ENCODE measurements around the gene AQP12B. TPM values are rescaled to one million over a fixed set of nuclear protein-coding genes. Genes with fewer than 3 reads are reported as not detected.

Gene AQP12B
- polyA plus RNA-seq, 1 donor from 2014 or later = not detected

- Histone ChIP-seq H3K4me2 (ENCODE audit: low read length) (no peak overlapping the region), H4K20me1 (ENCODE audit: insufficient read depth) (no peaks in the 10 kb centered on the region), H3K4me3 (ENCODE audit: low read length) (no peak overlapping the region), H3K79me2 (replicated peaks; ENCODE audit: insufficient read depth, low read length) (no peaks in the 10 kb centered on the region), H3F3A (ENCODE audit: insufficient read depth, low read length, poor library complexity, severe bottlenecking) (no peaks in the 10 kb centered on the region), H3K27ac (ENCODE audit: low read length) (no peak overlapping the region), H3K9me2 (ENCODE audit: insufficient read depth, low read length) (no peaks in the 10 kb centered on the region), H2AFZ (ENCODE audit: low read depth, low read length) (no peak overlapping the region), H3K9ac (ENCODE audit: low read length) (no peak overlapping the region), H3K36me3 (ENCODE audit: insufficient read depth, low read length) (no peaks in the 10 kb centered on the region), H3K27me3 (ENCODE audit: insufficient read depth, low read depth, low read length) (no peaks in the 10 kb centered on the region), H3K9me3 (ENCODE audit: low read length) (no peaks in the 10 kb centered on the region)
- TF ChIP-seq, protein P1, sequence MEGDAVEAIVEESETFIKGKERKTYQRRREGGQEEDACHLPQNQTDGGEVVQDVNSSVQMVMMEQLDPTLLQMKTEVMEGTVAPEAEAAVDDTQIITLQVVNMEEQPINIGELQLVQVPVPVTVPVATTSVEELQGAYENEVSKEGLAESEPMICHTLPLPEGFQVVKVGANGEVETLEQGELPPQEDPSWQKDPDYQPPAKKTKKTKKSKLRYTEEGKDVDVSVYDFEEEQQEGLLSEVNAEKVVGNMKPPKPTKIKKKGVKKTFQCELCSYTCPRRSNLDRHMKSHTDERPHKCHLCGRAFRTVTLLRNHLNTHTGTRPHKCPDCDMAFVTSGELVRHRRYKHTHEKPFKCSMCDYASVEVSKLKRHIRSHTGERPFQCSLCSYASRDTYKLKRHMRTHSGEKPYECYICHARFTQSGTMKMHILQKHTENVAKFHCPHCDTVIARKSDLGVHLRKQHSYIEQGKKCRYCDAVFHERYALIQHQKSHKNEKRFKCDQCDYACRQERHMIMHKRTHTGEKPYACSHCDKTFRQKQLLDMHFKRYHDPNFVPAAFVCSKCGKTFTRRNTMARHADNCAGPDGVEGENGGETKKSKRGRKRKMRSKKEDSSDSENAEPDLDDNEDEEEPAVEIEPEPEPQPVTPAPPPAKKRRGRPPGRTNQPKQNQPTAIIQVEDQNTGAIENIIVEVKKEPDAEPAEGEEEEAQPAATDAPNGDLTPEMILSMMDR (IDR thresholded peaks at IDR 0.05; ENCODE audit: poor library complexity, severe bottlenecking) = no peak
- no peak for TF ChIP-seq SMC3 (conservative IDR thresholded peaks at IDR 0.05; ENCODE audit: poor library complexity)
- TF ChIP-seq RAD21 (conservative IDR thresholded peaks at IDR 0.05) = no peak
- TF ChIP-seq, protein P2, sequence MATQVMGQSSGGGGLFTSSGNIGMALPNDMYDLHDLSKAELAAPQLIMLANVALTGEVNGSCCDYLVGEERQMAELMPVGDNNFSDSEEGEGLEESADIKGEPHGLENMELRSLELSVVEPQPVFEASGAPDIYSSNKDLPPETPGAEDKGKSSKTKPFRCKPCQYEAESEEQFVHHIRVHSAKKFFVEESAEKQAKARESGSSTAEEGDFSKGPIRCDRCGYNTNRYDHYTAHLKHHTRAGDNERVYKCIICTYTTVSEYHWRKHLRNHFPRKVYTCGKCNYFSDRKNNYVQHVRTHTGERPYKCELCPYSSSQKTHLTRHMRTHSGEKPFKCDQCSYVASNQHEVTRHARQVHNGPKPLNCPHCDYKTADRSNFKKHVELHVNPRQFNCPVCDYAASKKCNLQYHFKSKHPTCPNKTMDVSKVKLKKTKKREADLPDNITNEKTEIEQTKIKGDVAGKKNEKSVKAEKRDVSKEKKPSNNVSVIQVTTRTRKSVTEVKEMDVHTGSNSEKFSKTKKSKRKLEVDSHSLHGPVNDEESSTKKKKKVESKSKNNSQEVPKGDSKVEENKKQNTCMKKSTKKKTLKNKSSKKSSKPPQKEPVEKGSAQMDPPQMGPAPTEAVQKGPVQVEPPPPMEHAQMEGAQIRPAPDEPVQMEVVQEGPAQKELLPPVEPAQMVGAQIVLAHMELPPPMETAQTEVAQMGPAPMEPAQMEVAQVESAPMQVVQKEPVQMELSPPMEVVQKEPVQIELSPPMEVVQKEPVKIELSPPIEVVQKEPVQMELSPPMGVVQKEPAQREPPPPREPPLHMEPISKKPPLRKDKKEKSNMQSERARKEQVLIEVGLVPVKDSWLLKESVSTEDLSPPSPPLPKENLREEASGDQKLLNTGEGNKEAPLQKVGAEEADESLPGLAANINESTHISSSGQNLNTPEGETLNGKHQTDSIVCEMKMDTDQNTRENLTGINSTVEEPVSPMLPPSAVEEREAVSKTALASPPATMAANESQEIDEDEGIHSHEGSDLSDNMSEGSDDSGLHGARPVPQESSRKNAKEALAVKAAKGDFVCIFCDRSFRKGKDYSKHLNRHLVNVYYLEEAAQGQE (IDR thresholded peaks at IDR 0.05; ENCODE audit: borderline replicate concordance) = no peak
- TF ChIP-seq POLR2AphosphoS5 (IDR thresholded peaks at IDR 0.05) = no peak
- TF ChIP-seq MXI1 (conservative IDR thresholded peaks at IDR 0.05; ENCODE audit: poor library complexity, severe bottlenecking) = no peak
- TF ChIP-seq EP300 (conservative IDR thresholded peaks at IDR 0.05; ENCODE audit: poor library complexity, severe bottlenecking) = no peak
- TF ChIP-seq TAF1 (IDR thresholded peaks at IDR 0.05; ENCODE audit: low read depth) = no peak
- no peak for TF ChIP-seq EZH2 (IDR thresholded peaks at IDR 0.05; ENCODE audit: borderline replicate concordance, insufficient read depth, low read length, poor library complexity, severe bottlenecking)
Measured at GRCh38 chr2:240704651-240705050, 22.0 kb upstream of the AQP12B start.

DNA sequence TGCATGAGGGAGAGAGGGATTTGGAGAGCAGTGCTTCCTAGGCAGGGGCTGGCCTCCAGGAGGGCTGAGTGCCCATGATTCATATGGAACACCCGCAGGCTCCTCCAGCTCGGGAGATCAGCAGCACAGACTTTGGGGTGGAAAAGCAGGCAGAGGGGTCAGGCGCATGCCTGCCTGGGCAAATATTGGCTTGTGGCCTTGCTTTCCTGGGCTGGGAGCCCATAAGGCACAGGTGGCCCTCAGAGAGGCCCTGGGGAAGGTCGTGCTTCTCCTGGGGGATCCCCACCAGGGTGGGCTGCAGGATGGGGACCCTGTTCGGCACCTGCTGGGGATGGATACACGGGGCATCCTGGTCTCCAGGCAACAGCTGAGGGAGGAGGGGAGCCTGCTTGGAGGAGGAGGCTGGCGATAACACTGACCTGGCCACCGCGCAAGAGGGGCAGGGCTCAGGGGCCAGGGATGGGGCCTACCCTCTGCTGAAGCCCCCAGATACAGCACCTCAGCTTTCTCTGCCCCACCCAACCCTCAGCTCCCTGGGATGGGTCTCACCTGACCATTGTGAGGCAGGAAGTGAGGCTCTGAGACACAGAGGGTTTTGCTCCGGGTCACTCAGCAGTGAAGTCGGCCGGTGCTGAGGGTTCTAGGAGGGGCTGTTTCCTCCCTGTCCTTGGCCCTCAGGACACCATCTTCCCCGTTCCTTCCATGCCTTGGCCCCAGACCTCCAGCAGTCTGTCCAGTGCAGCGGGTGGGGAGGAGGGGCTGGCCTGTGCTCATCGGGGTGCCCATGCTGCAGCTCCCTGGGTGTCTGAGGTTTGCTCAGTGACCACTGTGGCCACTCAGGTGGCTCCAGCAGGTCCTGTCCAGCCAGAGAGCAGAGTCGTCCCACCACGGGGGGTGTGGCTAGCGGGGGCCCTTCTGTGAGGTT lies 21.0 kb upstream of the AQP12B start:
- Histone ChIP-seq H3K9me2 (ENCODE audit: insufficient read depth, low read length) (no peaks in the 10 kb centered on the region), H3K79me2 (replicated peaks; ENCODE audit: insufficient read depth, low read length) (no peaks in the 10 kb centered on the region), H3K9ac (ENCODE audit: low read length) (no peak overlapping the region), H2AFZ (ENCODE audit: low read depth, low read length) (no peak overlapping the region), H3F3A (ENCODE audit: insufficient read depth, low read length, poor library complexity, severe bottlenecking) (no peaks in the 10 kb centered on the region), H3K27ac (ENCODE audit: low read length) (no peak overlapping the region), H3K9me3 (ENCODE audit: low read length) (no peaks in the 10 kb centered on the region), H4K20me1 (ENCODE audit: insufficient read depth) (no peaks in the 10 kb centered on the region), H3K36me3 (ENCODE audit: insufficient read depth, low read length) (no peaks in the 10 kb centered on the region), H3K4me2 (ENCODE audit: low read length) (no peak overlapping the region), H3K4me3 (ENCODE audit: low read length) (no peak overlapping the region), H3K27me3 (ENCODE audit: insufficient read depth, low read depth, low read length) (no peaks in the 10 kb centered on the region)
- TF ChIP-seq POLR2AphosphoS5 (IDR thresholded peaks at IDR 0.05) = no peak
